Superior temporal gyrus (tissue), 1 donor: Measurements from ENCODE around the gene PDE3B.
"Not testable (repeated sequence)": the region's sequence is repeated elsewhere in the genome, so short reads cannot be mapped to it uniquely, and the experiment has no call there.

Experiments
- DNase-seq: peaks from one replicate; pipeline ENCODE4 v3.0.0-alpha.2; 2016; ENCODE audit errors: extremely low spot score

Gene PDE3B

DNA sequence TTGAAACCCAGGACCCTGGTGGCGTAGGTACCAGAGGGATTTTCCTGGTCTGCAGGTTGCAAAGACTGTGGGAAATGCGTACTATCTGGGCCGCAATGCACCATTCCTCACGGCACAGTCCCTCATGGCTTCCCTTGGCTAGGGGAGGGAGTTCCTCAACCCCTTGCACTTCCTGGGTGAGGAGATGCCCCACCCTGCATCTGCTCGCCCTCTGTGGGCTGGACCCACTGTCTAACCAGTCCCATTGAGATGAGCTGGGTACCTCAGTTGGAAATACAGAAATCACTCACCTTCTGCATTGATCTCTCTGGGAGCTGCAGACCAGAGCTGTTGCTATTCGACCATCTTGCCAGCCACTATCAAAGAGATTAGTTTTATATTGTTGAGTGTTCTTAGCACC, 100.1 kb downstream of the PDE3B start:
- not testable (repeated sequence) for DNase-seq

DNA sequence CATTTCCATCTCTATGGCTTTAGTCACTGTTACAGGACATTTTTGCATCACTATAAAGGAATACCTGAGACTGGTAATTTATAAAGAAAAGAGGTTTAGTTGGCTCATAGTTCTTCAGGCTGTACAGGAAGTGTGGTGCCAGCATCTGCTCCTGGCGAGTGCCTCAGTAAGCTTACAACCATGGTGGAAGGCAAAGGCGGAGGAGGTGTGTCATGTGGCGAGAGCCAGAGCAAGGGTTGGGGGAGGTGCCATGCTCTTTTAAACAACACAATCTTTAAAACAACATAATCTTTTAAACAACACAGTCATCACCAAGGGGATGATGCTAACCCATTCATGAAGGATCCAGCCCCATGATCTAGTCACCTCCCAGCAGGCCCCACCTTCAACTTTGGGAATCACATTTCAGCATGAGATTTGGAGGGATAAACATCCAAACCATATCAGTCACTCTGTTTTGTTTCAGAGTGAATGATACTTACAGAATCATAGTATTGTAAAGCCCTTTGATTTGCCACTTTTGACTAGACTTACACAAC, 103.3 kb downstream of the PDE3B start:
- no peak for DNase-seq

- DNase-seq = no peak
Measured at GRCh38 chr11:14748090-14748489, 104.5 kb downstream of the PDE3B start.

DNA sequence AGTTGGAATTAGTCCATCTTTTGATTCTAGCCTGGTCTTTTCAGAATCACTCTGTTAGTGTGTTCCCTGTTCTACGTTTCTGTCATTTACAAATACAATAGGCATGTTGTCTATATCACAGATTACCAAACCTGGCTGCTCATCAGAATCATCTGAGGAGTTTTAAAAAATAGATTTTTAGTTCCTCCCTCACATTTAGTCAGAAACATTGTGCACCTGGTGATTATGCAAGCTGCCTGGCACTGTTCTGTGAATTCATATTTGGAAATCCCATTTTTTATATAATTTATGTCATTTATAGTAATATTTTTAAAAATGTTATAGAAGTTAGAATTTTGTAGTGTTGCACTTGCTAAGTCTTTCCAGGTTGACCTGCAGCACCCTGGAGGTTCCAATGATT, 107.3 kb downstream of the PDE3B start:
- no peak for DNase-seq

DNA sequence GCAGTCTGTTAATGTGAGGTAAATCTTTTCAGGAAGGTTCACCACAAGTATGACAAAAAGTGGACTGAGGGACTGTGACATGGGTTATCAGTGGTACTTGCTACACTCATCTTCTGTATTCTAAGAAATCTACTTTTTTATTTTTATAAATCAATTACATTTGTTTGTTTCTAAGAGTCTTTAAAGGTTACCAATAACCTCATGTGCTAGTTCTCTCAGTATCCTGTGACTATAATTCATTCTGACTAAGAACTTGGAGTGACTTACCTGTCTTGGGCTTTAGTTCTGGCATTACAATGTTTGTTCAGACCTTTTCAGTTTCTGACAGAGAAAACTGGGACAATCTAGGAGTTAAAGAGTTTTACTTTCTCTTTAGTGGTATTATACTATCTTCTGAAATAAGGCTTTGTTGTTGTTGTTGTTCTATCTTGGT, 108.4 kb downstream of the PDE3B start:
- no peak for DNase-seq

DNA sequence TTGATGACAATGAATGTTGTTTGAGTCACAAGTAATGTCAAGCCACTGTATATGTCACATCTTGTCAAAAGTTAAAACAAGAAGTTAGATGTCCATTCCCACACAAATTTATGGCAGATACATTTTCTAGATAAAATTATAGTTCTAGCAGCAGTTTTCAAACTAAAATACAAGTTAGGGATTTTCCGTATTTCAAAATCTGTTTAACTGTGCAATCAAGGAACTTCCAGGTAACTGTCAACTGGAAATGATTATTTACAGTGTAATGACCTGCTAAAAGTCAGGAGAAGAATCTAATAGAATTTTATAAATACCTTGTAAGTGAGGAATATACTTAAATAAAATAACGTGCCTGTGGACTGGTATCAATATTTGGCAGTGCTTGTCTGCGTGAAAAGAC, 111.5 kb downstream of the PDE3B start:
- DNase-seq = no peak

GRCh38 chr11:14756349-14756748, 112.7 kb downstream of the PDE3B start:
- DNase-seq = no peak

DNA sequence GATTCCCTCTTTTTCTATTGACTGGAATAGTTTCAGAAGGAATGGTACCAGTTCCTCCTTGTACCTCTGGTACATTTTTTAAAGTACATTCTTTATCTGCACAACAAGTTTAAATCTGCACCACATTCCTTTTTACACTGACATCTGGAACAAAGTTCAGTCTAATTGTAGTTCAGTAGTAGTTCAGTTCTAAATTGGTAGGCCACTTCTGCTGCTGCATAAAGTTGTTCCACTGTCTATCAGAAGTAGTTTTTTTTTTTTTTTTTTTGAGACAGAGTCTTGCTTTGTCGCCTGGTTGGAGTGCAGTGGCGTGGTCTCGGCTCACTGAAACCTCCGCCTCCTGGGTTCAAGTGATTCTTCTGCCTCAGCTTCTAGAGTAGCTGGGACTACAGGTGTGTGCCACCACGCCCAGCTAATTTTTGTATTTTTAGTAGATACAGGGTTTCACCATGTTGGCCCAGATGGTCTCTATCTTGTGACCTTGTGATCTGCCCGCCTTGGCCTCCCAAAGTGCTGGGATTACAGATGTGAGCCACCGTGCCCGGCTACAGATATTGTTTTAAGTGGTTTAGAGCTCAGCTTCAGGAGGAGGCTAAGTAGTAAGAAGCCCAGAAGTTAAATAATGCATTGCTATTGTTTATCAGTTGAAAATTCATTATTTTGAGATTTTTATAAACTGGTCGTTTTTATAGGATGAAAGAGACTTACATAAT, 115.9 kb downstream of the PDE3B start:
- DNase-seq = not testable (repeated sequence)

DNA sequence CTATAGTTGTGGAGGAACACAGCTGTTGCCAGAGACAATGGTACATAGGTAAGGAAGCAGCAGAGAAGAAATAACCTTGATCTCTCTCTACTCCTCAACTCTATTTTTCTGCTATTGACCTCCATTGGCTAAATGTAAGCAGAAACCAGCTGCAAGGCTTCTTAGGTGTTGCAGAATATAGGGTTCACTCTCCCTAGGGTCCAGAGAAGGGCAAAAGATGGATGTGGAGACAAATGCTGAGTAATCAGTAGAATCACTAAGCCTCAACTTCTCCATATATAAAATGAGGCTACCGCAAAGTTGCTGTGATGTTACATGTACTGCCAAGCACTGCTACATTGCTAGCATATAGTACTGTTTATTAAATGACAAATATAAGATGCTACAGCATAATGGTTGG, 120.6 kb downstream of the PDE3B start:
- no peak for DNase-seq

DNA sequence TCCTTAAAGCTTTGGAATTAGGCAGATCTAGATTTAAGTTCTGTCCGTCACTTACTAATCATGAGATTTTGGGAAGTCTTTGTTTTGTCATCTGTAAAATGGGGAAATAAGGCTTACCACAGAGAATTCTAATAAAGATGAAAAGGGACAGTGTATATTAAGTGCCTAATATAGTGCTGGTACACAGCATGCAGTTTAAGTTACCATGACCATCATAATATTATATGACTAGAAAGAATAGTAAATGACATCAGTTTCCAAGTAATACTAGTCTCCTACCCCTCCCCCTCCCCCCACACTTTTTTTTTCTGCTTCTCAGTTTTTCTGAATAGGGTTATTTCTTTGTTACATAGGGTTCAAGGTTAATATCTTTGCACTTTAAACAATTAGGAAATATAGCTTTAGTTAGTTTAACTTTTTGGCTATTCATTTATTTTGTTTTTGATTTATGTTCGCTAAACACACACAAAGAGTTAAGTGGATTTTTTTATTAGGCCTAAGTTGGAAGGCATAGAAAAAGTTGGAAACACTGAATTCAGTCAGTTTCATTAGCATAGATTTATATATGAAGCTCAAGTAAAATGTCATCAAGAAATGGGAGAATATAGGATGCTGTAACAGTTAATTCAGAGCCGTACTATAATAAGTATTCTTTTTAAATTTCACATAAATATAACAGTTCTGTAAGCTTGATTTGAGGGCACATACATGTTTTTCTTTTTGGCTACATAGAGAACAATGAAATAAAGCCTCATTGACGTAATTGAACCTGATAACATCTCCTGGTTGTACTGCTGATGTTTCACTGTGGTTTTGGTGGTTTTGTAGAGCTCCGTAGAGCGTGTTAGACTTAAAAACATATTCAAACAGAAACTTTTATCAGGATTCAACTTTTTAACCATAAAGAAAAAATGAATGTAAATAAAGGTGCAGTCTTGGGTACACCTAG, 121.2 kb downstream of the PDE3B start:
- DNase-seq = no peak

- DNase-seq = no peak
Measured at GRCh38 chr11:14766585-14766984, 123.0 kb downstream of the PDE3B start.

DNA sequence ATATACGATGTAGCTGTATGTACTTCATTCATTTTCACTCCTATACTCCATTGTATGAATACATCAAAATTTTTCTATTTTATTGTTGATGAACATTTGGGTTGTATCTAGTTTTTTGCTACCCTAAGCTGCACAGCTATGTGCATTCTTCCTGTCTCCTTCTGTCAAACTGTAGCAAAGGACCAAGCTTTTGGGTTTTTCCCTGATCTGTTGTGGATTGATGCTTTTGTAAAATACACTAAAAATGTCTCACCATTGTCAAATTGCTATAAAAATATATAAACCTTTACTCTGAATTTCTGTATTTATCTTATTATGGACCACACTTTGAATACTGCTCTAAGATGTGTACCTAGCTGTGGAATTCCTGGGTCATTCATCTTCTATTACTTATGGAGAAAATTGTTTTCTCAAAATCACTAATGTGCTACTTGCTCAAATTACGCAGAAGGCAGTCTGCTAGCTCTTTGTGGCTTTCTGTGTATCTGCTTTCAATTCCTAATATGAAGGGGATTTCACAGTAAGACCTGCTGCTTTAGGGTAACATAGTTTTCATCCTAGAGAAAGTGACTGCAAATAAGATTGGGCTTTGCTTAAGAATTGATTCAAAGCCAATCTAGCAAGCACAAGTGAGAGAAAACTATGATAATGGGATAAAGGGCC, 125.1 kb downstream of the PDE3B start:
- DNase-seq = no peak

DNA sequence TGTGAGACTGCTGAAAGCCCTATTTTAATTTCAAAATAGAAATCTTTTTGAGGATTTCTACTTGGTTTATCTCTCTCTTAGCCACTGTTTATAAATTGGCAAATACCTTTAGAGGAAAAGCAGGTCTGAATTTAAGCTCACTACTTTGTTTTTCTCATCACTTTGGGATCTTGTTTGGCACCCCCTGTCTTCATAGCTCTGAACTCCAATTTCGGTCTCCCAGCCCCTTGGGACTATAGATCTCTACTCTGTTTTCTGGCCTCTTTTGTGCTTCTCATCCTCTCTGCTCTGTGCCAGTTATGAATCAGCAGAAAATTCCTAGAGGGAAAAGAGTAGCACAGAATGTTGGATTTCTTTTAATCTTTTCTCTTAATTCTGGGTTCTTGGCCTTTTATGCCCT, 130.2 kb downstream of the PDE3B start:
- DNase-seq = no peak

- DNase-seq = no peak
Measured at GRCh38 chr11:14774721-14775120, 131.1 kb downstream of the PDE3B start.

DNA sequence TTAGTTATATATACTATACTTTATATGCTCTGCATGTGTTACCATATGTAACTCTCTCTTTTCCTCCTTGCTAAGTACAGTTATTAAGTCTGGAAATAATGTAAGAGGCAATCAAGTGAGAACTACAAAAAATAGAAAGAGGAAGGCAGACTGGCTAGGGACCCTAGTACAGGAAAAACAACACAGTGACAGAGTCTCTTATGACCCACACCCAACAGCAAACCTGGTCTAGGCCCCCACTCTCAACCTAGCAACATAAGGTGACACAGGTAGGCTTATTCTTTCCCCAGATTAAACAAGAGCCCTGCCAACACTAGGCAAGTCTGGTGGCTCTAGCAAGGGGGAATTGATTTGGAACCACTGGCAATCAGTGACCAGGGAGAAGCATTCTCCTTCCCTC, 132.3 kb downstream of the PDE3B start:
- no peak for DNase-seq

- not testable (repeated sequence) for DNase-seq
Measured at GRCh38 chr11:14778460-14778859, 134.9 kb downstream of the PDE3B start.

- DNase-seq = no peak
Measured at GRCh38 chr11:14783788-14784187, 140.2 kb downstream of the PDE3B start.

- no peak for DNase-seq
Measured at GRCh38 chr11:14784230-14784629, 140.6 kb downstream of the PDE3B start.

- DNase-seq = peak; percentile 69
Measured at GRCh38 chr11:14789879-14790484, 146.4 kb downstream of the PDE3B start.

GRCh38 chr11:14793546-14793945, 149.9 kb downstream of the PDE3B start:
- DNase-seq = no peak

DNA sequence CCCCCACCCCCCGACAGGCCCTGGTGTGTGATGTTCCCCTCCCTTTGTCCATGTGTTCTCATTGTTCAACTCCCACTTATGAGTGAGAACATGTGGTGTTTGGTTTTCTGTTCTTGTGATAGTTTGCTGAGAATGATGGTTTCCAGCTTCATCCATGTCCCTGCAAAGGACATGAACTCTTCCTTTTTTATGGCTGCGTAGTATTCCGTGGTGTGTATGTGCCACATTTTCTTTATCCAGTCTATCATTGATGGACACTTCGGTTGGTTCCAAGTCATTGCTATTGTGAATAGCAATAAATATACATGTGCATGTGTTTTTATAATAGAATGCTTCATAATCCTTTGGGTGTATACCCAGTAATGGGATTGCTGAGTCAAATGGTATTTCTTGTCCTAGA, 152.4 kb downstream of the PDE3B start:
- DNase-seq = not testable (repeated sequence)

GRCh38 chr11:14803846-14804245, 160.2 kb downstream of the PDE3B start:
- no peak for DNase-seq
